ENCODE measurements around the gene SLC8B1. TPM values are rescaled to one million over a fixed set of nuclear protein-coding genes. Genes with fewer than 3 reads are reported as not detected.
A peak's percentile ranks its signal among the peaks of the same experiment; 100 is the strongest.

The SLC8B1 gene
- total and polyA plus RNA-seq, 2 donors (not counting 3 experiments of a cell fraction or from before 2014, with no cell fraction given): 29.9 to 45.4 TPM

GRCh38 chr12:113296557-113297213 is 38.2 kb downstream of the SLC8B1 start:
- H2AFZ ChIP-seq (ENCODE audit: low read depth, low read length): no peak overlapping the region
- intact Hi-C loops (cut with micrococcal nuclease): no loop called here
- H3K36me3 ChIP-seq (ENCODE audit: control insufficient read depth in 2 of 2, extremely low read depth in 1 of 2, insufficient read depth in 2 of 2, low read length in 2 of 2): peaks cover 0 to 2% of the 10 kb centered on the region in 2 experiments
- no peak for TF ChIP-seq MYC (IDR thresholded peaks at IDR 0.05; ENCODE audit: low read depth, low read length)
- no peak for TF ChIP-seq GATA2 (IDR thresholded peaks at IDR 0.05; ENCODE audit: insufficient read depth, insufficient read length, low read depth, low read length)
- TSS peak; percentile 34 for BruUV-seq (replicated peaks)
- no peaks in the 10 kb centered on the region for H3K9me3 ChIP-seq (replicated peaks; ENCODE audit: control insufficient read depth, insufficient read depth, low read length)
- POLR2A ChIA-PET: no interaction called here
- FAIRE-seq (no peak), DNase-seq (ENCODE audit: low read depth, low spot score) (no peak)
- H3K4me1 ChIP-seq (ENCODE audit: control insufficient read depth, extremely low read depth, insufficient read depth, low read length): peaks cover 6% of the 10 kb centered on the region
- no peak overlapping the region for H3K4me2 ChIP-seq (ENCODE audit: insufficient read depth, low read length)
- no peaks in the 10 kb centered on the region for H4K20me1 ChIP-seq (replicated peaks; ENCODE audit: control insufficient read depth, extremely low read depth, insufficient read depth, low read length)
- H3K9me1 ChIP-seq (replicated peaks; ENCODE audit: control insufficient read depth, extremely low read depth, insufficient read depth, low read length): no peaks in the 10 kb centered on the region
- no peaks in the 10 kb centered on the region for H3K79me2 ChIP-seq (ENCODE audit: control insufficient read depth, insufficient read depth, low read length)
- CTCF ChIA-PET: interaction anchor here (0.6 kb wide), 1 partner anchor 1308 kb away, joined by 3 read pairs; no protein-coding TSS in a partner anchor
- no peak overlapping the region for H3K27ac ChIP-seq (ENCODE audit: insufficient read depth, low read depth, low read length)
- no peak overlapping the region for H3K4me3 ChIP-seq (replicated peaks in 1 of 3; ENCODE audit: insufficient read depth in 1 of 3, low read depth in 1 of 3, low read length in 3 of 3)
- dilution Hi-C loops (cut with MboI; ENCODE audit: extremely low pct_ligation_motif_present, low sequenced_read_pairs): no loop called here
- H3K9ac ChIP-seq (replicated peaks; ENCODE audit: extremely low read depth, insufficient read depth, low read length): no peak overlapping the region
- no peaks in the 10 kb centered on the region for H3K27me3 ChIP-seq (ENCODE audit: control insufficient read depth in 2 of 2, insufficient read depth in 2 of 2, low read length in 2 of 2)

GRCh38 chr12:113295886-113296556 is 38.9 kb downstream of the SLC8B1 start:
- Histone ChIP-seq H3K9ac (replicated peaks; ENCODE audit: extremely low read depth, insufficient read depth, low read length) (no peak overlapping the region), H3K4me1 (ENCODE audit: control insufficient read depth, extremely low read depth, insufficient read depth, low read length) (peaks cover 6% of the 10 kb centered on the region), H3K4me3 (replicated peaks in 1 of 3; ENCODE audit: insufficient read depth in 1 of 3, low read depth in 1 of 3, low read length in 3 of 3) (no peak overlapping the region), H4K20me1 (replicated peaks; ENCODE audit: control insufficient read depth, extremely low read depth, insufficient read depth, low read length) (no peaks in the 10 kb centered on the region), H3K27me3 (ENCODE audit: control insufficient read depth in 2 of 2, insufficient read depth in 2 of 2, low read length in 2 of 2) (no peaks in the 10 kb centered on the region), H3K9me1 (replicated peaks; ENCODE audit: control insufficient read depth, extremely low read depth, insufficient read depth, low read length) (no peaks in the 10 kb centered on the region), H3K4me2 (ENCODE audit: insufficient read depth, low read length) (no peak overlapping the region), H2AFZ (ENCODE audit: low read depth, low read length) (no peak overlapping the region), H3K27ac (ENCODE audit: insufficient read depth, low read depth, low read length) (no peak overlapping the region), H3K36me3 (ENCODE audit: control insufficient read depth in 2 of 2, extremely low read depth in 1 of 2, insufficient read depth in 2 of 2, low read length in 2 of 2) (peaks cover 0 to 2% of the 10 kb centered on the region in 2 experiments), H3K79me2 (ENCODE audit: control insufficient read depth, insufficient read depth, low read length) (no peaks in the 10 kb centered on the region), H3K9me3 (replicated peaks; ENCODE audit: control insufficient read depth, insufficient read depth, low read length) (no peaks in the 10 kb centered on the region)
- TF ChIP-seq FOS (IDR thresholded peaks at IDR 0.05; ENCODE audit: borderline replicate concordance, insufficient read depth, low read length): no peak
- TF ChIP-seq POLR2A (IDR thresholded peaks at IDR 0.05; ENCODE audit: low read depth, low read length): no peak
- no peak for TF ChIP-seq EZH2 (IDR thresholded peaks at IDR 0.05; ENCODE audit: borderline replicate concordance, low read depth, low read length, severe bottlenecking)
- TF ChIP-seq JUN (IDR thresholded peaks at IDR 0.05; ENCODE audit: borderline replicate concordance, insufficient read depth, insufficient read length, low read depth): no peak
- TF ChIP-seq MAX (IDR thresholded peaks at IDR 0.05; ENCODE audit: insufficient read depth, insufficient read length): no peak
- no peak for TF ChIP-seq POLR2AphosphoS5 (IDR thresholded peaks at IDR 0.05; ENCODE audit: insufficient read depth, low read depth, low read length)
- TF ChIP-seq CTCF (IDR thresholded peaks at IDR 0.05; ENCODE audit: extremely low read depth in 1 of 2, insufficient read depth in 1 of 2, low read depth in 1 of 2, low read length in 2 of 2): no peak
- no peak for TF ChIP-seq MYC (IDR thresholded peaks at IDR 0.05; ENCODE audit: low read depth, low read length)
- TF ChIP-seq GATA2 (IDR thresholded peaks at IDR 0.05; ENCODE audit: insufficient read depth, insufficient read length, low read depth, low read length): no peak
- BruUV-seq (replicated peaks): no TSS peak
- dilution Hi-C loops (cut with MboI; ENCODE audit: extremely low pct_ligation_motif_present, low sequenced_read_pairs): no loop called here
- CTCF ChIA-PET: interaction anchor here (0.6 kb wide), 1 partner anchor 1308 kb away, joined by 3 read pairs; no protein-coding TSS in a partner anchor
- no peak for DNase-seq (ENCODE audit: low read depth, low spot score)
- POLR2A ChIA-PET: no interaction called here
- intact Hi-C loops (cut with micrococcal nuclease): no loop called here
- FAIRE-seq: no peak
